Colonic mucosa (tissue), 4 donors: ENCODE data around the gene CNIH3. TPM values are rescaled to one million over a fixed set of nuclear protein-coding genes. Genes with fewer than 3 reads are reported as not detected.

Experiments
- DNase-seq: peaks from one replicate; pipeline ENCODE4 v3.0.0-alpha.2; 2020
- H3K27ac ChIP-seq: fragments of 200-600 bp; one replicate; pipeline ENCODE4 v1.8.0; 2021
- H3K27me3 ChIP-seq: fragments of 200-600 bp; one replicate; pipeline ENCODE4 v1.8.0; 2021
- H3K36me3 ChIP-seq: fragments of 200-600 bp; one replicate; pipeline ENCODE4 v1.8.0; 2021
- H3K4me1 ChIP-seq: fragments of 200-600 bp; one replicate; pipeline ENCODE4 v1.8.0; 2021; ENCODE audit warnings: mild to moderate bottlenecking
- H3K4me3 ChIP-seq: fragments of 200-600 bp; one replicate; pipeline ENCODE4 v1.8.0; 2021
- H3K9ac ChIP-seq, 2 donors: one replicate each; pipeline ENCODE4 v1.7.0; 2013; ENCODE audit warnings: control low read depth in 2 of 2, low read depth in 2 of 2, low read length in 2 of 2
- H3K9me3 ChIP-seq: fragments of 200-600 bp; one replicate; pipeline ENCODE4 v1.8.0; 2021
- intact Hi-C: fragments of 100-400 bp; cut with DNase I; formaldehyde crosslinking; loops from one replicate; pipeline ENCODE4 v1.14.1; 2022
- total RNA-seq, 2 donors: library from RNA; stranded (reverse); fragmentation: NEBNext Ultra II Directional in 1 of 2; extraction: Animal tissue kit (Norgen Biotek cat#: 25700) in 1 of 2; gene quantifications; one replicate each; pipeline ENCODE4 v1.2.1, GENCODE V29; 2021
- TF ChIP-seq, protein P1 (sequence below): fragments of 200-600 bp; IDR thresholded peaks from one replicate; pipeline ENCODE4 v1.8.0; 2022; ENCODE audit warnings: antibody characterized with exemption, mild to moderate bottlenecking
- donor health status: healthy.
- donor health status: DM: no; HTN: no; CAD: no.
- donor health status: DM: no; HTN: no; CAD: no.

CNIH3 gene
- total RNA-seq, 2 donors from 2014 or later: 0.69 to 1.4 TPM

DNA sequence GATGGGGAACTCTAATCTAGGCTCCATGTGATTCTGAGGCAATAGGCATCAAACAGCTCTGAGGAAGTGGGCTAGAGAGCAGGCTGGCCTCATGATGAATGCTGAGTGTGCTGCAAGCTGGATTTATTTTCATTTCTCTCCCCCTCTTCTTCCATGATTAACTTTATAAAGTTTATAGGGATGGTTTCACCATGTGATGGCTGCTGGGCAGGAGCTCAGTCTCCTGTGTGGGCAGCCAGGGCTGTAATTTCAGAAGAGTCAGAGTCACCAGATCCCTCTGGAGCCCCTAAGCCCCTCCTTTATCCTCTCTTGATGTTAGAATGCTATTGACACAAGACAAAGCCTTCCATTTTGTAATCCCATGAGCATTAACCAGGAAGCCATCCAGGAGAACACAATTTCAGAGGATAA lies 143.6 kb downstream of the CNIH3 start:
- no peak for DNase-seq
- Histone ChIP-seq H3K9me3 (no peaks in the 10 kb centered on the region), H3K4me1 (no peaks in the 10 kb centered on the region), H3K4me3 (no peak overlapping the region), H3K27ac (no peak overlapping the region), H3K36me3 (no peaks in the 10 kb centered on the region), H3K27me3 (no peaks in the 10 kb centered on the region), H3K9ac (no peak overlapping the region)
- TF ChIP-seq, protein P1, sequence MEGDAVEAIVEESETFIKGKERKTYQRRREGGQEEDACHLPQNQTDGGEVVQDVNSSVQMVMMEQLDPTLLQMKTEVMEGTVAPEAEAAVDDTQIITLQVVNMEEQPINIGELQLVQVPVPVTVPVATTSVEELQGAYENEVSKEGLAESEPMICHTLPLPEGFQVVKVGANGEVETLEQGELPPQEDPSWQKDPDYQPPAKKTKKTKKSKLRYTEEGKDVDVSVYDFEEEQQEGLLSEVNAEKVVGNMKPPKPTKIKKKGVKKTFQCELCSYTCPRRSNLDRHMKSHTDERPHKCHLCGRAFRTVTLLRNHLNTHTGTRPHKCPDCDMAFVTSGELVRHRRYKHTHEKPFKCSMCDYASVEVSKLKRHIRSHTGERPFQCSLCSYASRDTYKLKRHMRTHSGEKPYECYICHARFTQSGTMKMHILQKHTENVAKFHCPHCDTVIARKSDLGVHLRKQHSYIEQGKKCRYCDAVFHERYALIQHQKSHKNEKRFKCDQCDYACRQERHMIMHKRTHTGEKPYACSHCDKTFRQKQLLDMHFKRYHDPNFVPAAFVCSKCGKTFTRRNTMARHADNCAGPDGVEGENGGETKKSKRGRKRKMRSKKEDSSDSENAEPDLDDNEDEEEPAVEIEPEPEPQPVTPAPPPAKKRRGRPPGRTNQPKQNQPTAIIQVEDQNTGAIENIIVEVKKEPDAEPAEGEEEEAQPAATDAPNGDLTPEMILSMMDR: no peak
- intact Hi-C loops: no loop called here

DNA sequence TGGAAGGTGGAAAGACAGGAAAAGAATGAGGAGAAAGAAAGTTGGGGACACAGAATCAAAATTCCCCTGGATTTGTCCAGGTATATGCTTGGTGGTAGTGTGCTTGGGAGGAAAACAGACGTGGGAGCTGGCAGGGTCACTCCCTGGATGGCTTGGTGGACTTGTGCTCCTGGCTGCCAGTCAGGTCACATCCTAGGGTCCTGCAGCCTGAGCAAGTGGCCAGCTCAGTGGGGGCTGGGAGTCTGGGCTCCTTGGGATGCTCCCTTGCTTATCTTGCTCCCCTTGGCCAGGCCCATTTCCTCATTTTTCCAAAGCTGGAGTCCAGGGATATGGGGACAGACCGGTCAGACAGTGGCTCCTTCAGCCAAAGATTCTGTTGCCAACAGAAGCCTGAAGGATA lies 144.0 kb downstream of the CNIH3 start:
- Histone ChIP-seq H3K27me3 (no peaks in the 10 kb centered on the region), H3K4me3 (no peak overlapping the region), H3K36me3 (no peaks in the 10 kb centered on the region), H3K4me1 (no peaks in the 10 kb centered on the region), H3K9me3 (no peaks in the 10 kb centered on the region), H3K27ac (no peak overlapping the region), H3K9ac (no peak overlapping the region)
- TF ChIP-seq, protein P1: no peak
- intact Hi-C loops: no loop called here
- DNase-seq: no peak

DNA sequence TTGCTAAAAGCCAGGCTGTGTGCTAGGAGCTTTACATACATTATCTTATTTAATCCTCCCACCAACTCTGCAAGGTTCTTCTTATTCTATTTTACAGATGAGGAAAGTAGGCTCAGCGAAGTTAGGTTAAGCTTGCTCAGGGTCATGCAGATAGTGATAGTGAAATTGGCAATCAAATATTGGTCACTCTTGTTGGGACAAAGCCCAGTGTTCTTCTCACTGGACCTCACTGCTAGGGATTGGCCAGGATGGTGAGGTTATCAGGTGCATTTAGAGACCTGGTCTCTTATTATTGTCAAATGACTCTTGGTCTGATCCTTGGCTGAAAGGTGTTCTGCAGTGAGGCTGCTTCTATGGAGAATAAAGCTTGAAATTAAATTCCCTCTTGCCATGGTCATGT lies 145.1 kb downstream of the CNIH3 start:
- H3K4me1 ChIP-seq: no peaks in the 10 kb centered on the region
- H3K36me3 ChIP-seq: no peaks in the 10 kb centered on the region
- DNase-seq: no peak
- no peak overlapping the region for H3K4me3 ChIP-seq
- no peaks in the 10 kb centered on the region for H3K9me3 ChIP-seq
- H3K27me3 ChIP-seq: no peaks in the 10 kb centered on the region
- H3K9ac ChIP-seq: no peak overlapping the region
- TF ChIP-seq, protein P1: no peak
- H3K27ac ChIP-seq: no peak overlapping the region
- intact Hi-C loops: no loop called here

GRCh38 chr1:224762046-224762445 lies 145.9 kb downstream of the CNIH3 start:
- Histone ChIP-seq H3K4me3 (no peak overlapping the region), H3K27ac (no peak overlapping the region), H3K4me1 (no peaks in the 10 kb centered on the region), H3K36me3 (no peaks in the 10 kb centered on the region), H3K9ac (no peak overlapping the region), H3K27me3 (no peaks in the 10 kb centered on the region), H3K9me3 (no peaks in the 10 kb centered on the region)
- TF ChIP-seq, protein P1: no peak
- intact Hi-C loops: no loop called here
- no peak for DNase-seq

GRCh38 chr1:224762701-224763100 lies 146.6 kb downstream of the CNIH3 start:
- H3K4me3 ChIP-seq: no peak overlapping the region
- no peaks in the 10 kb centered on the region for H3K4me1 ChIP-seq
- no peaks in the 10 kb centered on the region for H3K27me3 ChIP-seq
- TF ChIP-seq, protein P1: no peak
- no peak overlapping the region for H3K9ac ChIP-seq
- intact Hi-C loops: no loop called here
- H3K27ac ChIP-seq: no peak overlapping the region
- H3K9me3 ChIP-seq: no peaks in the 10 kb centered on the region
- DNase-seq: no peak
- H3K36me3 ChIP-seq: no peaks in the 10 kb centered on the region
